Loucy (cell line): ENCODE results near the gene PRSS36.

Experiments used
- EZH2phosphoT487 ChIP-seq: fragments of 200-600 bp; IDR thresholded peaks from 2 replicates; pipeline ENCODE4 v1.6.1; 2018; ENCODE audit warnings: antibody characterized with exemption, mild to moderate bottlenecking, moderate library complexity, borderline replicate concordance
- TF ChIP-seq, protein P1 (sequence below): fragments of 200-600 bp; sonication (generic); conservative IDR thresholded peaks from 2 replicates; pipeline ENCODE4 v1.5.1; 2014; ENCODE audit warnings: mild to moderate bottlenecking, antibody characterized with exemption, low read length

GRCh38 chr16:31120129-31120528 lies 29.7 kb downstream of the PRSS36 start:
- TF ChIP-seq, protein P1, sequence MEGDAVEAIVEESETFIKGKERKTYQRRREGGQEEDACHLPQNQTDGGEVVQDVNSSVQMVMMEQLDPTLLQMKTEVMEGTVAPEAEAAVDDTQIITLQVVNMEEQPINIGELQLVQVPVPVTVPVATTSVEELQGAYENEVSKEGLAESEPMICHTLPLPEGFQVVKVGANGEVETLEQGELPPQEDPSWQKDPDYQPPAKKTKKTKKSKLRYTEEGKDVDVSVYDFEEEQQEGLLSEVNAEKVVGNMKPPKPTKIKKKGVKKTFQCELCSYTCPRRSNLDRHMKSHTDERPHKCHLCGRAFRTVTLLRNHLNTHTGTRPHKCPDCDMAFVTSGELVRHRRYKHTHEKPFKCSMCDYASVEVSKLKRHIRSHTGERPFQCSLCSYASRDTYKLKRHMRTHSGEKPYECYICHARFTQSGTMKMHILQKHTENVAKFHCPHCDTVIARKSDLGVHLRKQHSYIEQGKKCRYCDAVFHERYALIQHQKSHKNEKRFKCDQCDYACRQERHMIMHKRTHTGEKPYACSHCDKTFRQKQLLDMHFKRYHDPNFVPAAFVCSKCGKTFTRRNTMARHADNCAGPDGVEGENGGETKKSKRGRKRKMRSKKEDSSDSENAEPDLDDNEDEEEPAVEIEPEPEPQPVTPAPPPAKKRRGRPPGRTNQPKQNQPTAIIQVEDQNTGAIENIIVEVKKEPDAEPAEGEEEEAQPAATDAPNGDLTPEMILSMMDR = no peak
- no peak for TF ChIP-seq EZH2phosphoT487
